Limb (tissue), 2 donors: ENCODE results near the gene SLC2A9.

Source experiments
- DNase-seq, 2 donors: peaks; one replicate each; pipeline ENCODE4 v3.0.0-alpha.2; 2016; ENCODE audit errors: extremely low spot score in 2 of 2

SLC2A9 gene

GRCh38 chr4:10020106-10020505 is 1.2 kb downstream of the SLC2A9 start:
- no peak for DNase-seq

- DNase-seq, result no peak
Observed at GRCh38 chr4:10019521-10020051, 1.7 kb downstream of the SLC2A9 start.

- peak; percentile 92 to 96 for DNase-seq
Observed at GRCh38 chr4:10018818-10019461, 2.4 kb downstream of the SLC2A9 start.

GRCh38 chr4:10017037-10017893 is 4.0 kb downstream of the SLC2A9 start:
- DNase-seq, result no peak

- no peak for DNase-seq
Observed at GRCh38 chr4:10016169-10016568, 5.1 kb downstream of the SLC2A9 start.

- peak in 1 of 2 donors; percentile 56 for DNase-seq
Observed at GRCh38 chr4:10015140-10015753, 6.0 kb downstream of the SLC2A9 start.

GRCh38 chr4:10013722-10014121 is 7.6 kb downstream of the SLC2A9 start:
- no peak for DNase-seq

GRCh38 chr4:10011885-10012284 is 9.4 kb downstream of the SLC2A9 start:
- no peak for DNase-seq

- no peak for DNase-seq
Observed at GRCh38 chr4:10011277-10011676, 10.0 kb downstream of the SLC2A9 start.

- no peak for DNase-seq
Observed at GRCh38 chr4:10009861-10010500, 11.3 kb downstream of the SLC2A9 start.

- DNase-seq, result no peak
Observed at GRCh38 chr4:10008609-10009005, 12.7 kb downstream of the SLC2A9 start.

- DNase-seq, result peak; percentile 56 to 59
Observed at GRCh38 chr4:10007793-10008608, 13.3 kb downstream of the SLC2A9 start.

GRCh38 chr4:10007436-10007740 is 13.9 kb downstream of the SLC2A9 start:
- no peak for DNase-seq

- DNase-seq, result no peak
Observed at GRCh38 chr4:10006601-10007435, 14.5 kb downstream of the SLC2A9 start.

- DNase-seq, result no peak
Observed at GRCh38 chr4:10006231-10006600, 15.1 kb downstream of the SLC2A9 start.

GRCh38 chr4:10005632-10006031 is 15.7 kb downstream of the SLC2A9 start:
- DNase-seq, result no peak

- no peak for DNase-seq
Observed at GRCh38 chr4:10003666-10004065, 17.6 kb downstream of the SLC2A9 start.

- no peak for DNase-seq
Observed at GRCh38 chr4:10002278-10002677, 19.0 kb downstream of the SLC2A9 start.

GRCh38 chr4:10001757-10002156 is 19.5 kb downstream of the SLC2A9 start:
- no peak for DNase-seq

GRCh38 chr4:9999956-10000561 is 21.2 kb downstream of the SLC2A9 start:
- DNase-seq, result no peak
